GM23338 (cell line): Measurements from ENCODE around the gene KLHDC7B. TPM values are rescaled to one million over a fixed set of nuclear protein-coding genes. Genes with fewer than 3 reads are reported as not detected.

Experiments
- ATAC-seq: fragments of 200-7000 bp; cut with Tn5 transposase; 3 replicates; pipeline ENCODE4 v1.9.1; 2020
- DNase-seq: peaks from one replicate; pipeline ENCODE4 v3.0.0-alpha.2; 2015; ENCODE audit warnings: low spot score
- H2AFZ ChIP-seq: fragments of 200-600 bp; sonication (generic); 2 replicates; pipeline ENCODE4 v1.8.0; 2016; ENCODE audit warnings: antibody characterized with exemption, mild to moderate bottlenecking, moderate library complexity
- H3F3A ChIP-seq: fragments of 200-600 bp; sonication (generic); replicated peaks from 2 replicates; pipeline ENCODE4 v1.8.0; 2017; ENCODE audit warnings: antibody characterized with exemption, mixed run types, low read depth
- H3K27ac ChIP-seq: fragments of 200-600 bp; sonication (generic); 2 replicates; pipeline ENCODE4 v1.6.1; 2016; ENCODE audit warnings: low read depth
- H3K27me3 ChIP-seq: fragments of 200-600 bp; sonication (generic); 2 replicates; pipeline ENCODE4 v1.8.0; 2016; ENCODE audit warnings: mild to moderate bottlenecking, mixed run types, moderate library complexity; ENCODE audit not compliant: insufficient read depth
- H3K36me3 ChIP-seq: fragments of 200-600 bp; sonication (generic); 2 replicates; pipeline ENCODE4 v1.8.0; 2016; ENCODE audit warnings: mild to moderate bottlenecking; ENCODE audit not compliant: insufficient read depth
- H3K4me1 ChIP-seq: fragments of 200-600 bp; sonication (generic); 2 replicates; pipeline ENCODE4 v1.8.0; 2016; ENCODE audit warnings: mild to moderate bottlenecking, moderate library complexity; ENCODE audit not compliant: insufficient read depth
- H3K4me2 ChIP-seq: fragments of 200-600 bp; sonication (generic); 2 replicates; pipeline ENCODE4 v1.7.1; 2017; ENCODE audit warnings: mixed run types
- H3K4me3 ChIP-seq: fragments of 200-600 bp; sonication (generic); 2 replicates; pipeline ENCODE4 v1.6.1; 2016; ENCODE audit warnings: mixed run types
- H3K79me2 ChIP-seq: fragments of 200-600 bp; sonication (generic); replicated peaks from 2 replicates; pipeline ENCODE4 v1.8.0; 2017; ENCODE audit warnings: mild to moderate bottlenecking; ENCODE audit not compliant: insufficient read depth
- H3K9me2 ChIP-seq: fragments of 200-600 bp; sonication (generic); 2 replicates; pipeline ENCODE4 v1.8.0; 2017; ENCODE audit not compliant: insufficient read depth
- H4K20me1 ChIP-seq: fragments of 200-600 bp; sonication (generic); replicated peaks from 2 replicates; pipeline ENCODE4 v1.8.0; 2017; ENCODE audit warnings: mild to moderate bottlenecking; ENCODE audit not compliant: insufficient read depth
- H3K27ac Mint-ChIP-seq: 2 replicates; pipeline ENCODE4 v1.8.0; 2020; ENCODE audit warnings: inconsistent platforms, mild to moderate bottlenecking, moderate library complexity, mixed read lengths
- H3K27me3 Mint-ChIP-seq: 3 replicates; pipeline ENCODE4 v1.8.0; 2022; ENCODE audit warnings: low read depth, mild to moderate bottlenecking, moderate library complexity, mixed read lengths, inconsistent platforms; ENCODE audit not compliant: insufficient read depth, poor library complexity
- H3K36me3 Mint-ChIP-seq: 3 replicates; pipeline ENCODE4 v1.8.0; 2021; ENCODE audit warnings: low read depth, mild to moderate bottlenecking, inconsistent platforms, moderate library complexity, mixed read lengths
- H3K4me1 Mint-ChIP-seq: 3 replicates; pipeline ENCODE4 v1.8.0; 2020; ENCODE audit warnings: mild to moderate bottlenecking, inconsistent platforms, mixed read lengths
- H3K4me3 Mint-ChIP-seq: 3 replicates; pipeline ENCODE4 v1.8.0; 2021; ENCODE audit warnings: moderate library complexity, mild to moderate bottlenecking, inconsistent platforms, mixed read lengths
- H3K9me3 Mint-ChIP-seq: 3 replicates; pipeline ENCODE4 v1.8.0; 2020; ENCODE audit warnings: moderate library complexity, mild to moderate bottlenecking, inconsistent platforms, mixed read lengths
- CREB1 ChIP-seq: fragments of 250-450 bp; sonication (Bioruptor Pico); IDR thresholded peaks from 2 replicates; pipeline ENCODE4 v1.5.0; 2020; ENCODE audit warnings: low read depth, mild to moderate bottlenecking, moderate library complexity
- ETS1 ChIP-seq: IDR thresholded peaks from 2 replicates; pipeline ENCODE4 v1.6.1; 2016; ENCODE audit warnings: antibody characterized with exemption
- ZNF462 ChIP-seq: fragments of 250-450 bp; sonication (Bioruptor Pico); IDR thresholded peaks from 2 replicates; pipeline ENCODE4 v1.5.0; 2020; ENCODE audit warnings: mild to moderate bottlenecking, moderate library complexity
- polyA plus RNA-seq: library from polyadenylated mRNA; unstranded; fragments of >200 nt; fragmentation: Nextera tagmentation; extraction: Ambion mirVana; gene quantifications from 2 replicates; pipeline ENCODE4 v1.2.1, GENCODE V29; 2016
- total RNA-seq: library from RNA; depleted of rRNA; stranded (reverse); fragments of >200 nt; shearing (Covaris generic); gene quantifications from 2 replicates; pipeline ENCODE4 v1.2.3, GENCODE V29; 2014

KLHDC7B gene
- total and polyA plus RNA-seq, 2 experiments from 2014 or later, result not detected

GRCh38 chr22:50525104-50525857 lies 20.4 kb upstream of the KLHDC7B start, which contains the start of gene SCO2 (continued):
- TF ChIP-seq ZNF462 (no peak), CREB1 (CRISPR knock-in tag) (peak; percentile 28; the same call in 1 of the 2 replicates)

- Mint-ChIP-seq H3K4me1 (peaks cover 11% of the 10 kb centered on the region), H3K4me3 (peak overlapping the region; percentile 89), H3K27ac (no peak overlapping the region), H3K36me3 (peaks cover 9% of the 10 kb centered on the region), H3K9me3 (peaks cover 4% of the 10 kb centered on the region; the same call in 2 of the 3 replicates), H3K27me3 (peaks cover 44% of the 10 kb centered on the region)
- ATAC-seq, result peak; percentile 25
- Histone ChIP-seq H3F3A (peaks cover 4% of the 10 kb centered on the region), H3K27ac (no peak overlapping the region), H3K36me3 (no peaks in the 10 kb centered on the region), H4K20me1 (no peaks in the 10 kb centered on the region; the same call in 1 of the 2 replicates), H3K27me3 (peaks cover 42% of the 10 kb centered on the region), H2AFZ (no peak overlapping the region), H3K4me2 (peak overlapping the region; percentile 94), H3K4me3 (peak overlapping the region; percentile 84), H3K79me2 (no peaks in the 10 kb centered on the region), H3K9me2 (no peaks in the 10 kb centered on the region), H3K4me1 (no peaks in the 10 kb centered on the region; the same call in 1 of the 2 replicates)
- DNase-seq, result no peak
- 0 out of 2 replicates have a peak, but pooled peaks have one; percentile 11 for TF ChIP-seq ETS1
- no peak for TF ChIP-seq CREB1 (CRISPR knock-in tag)
Measured at GRCh38 chr22:50525858-50526107, 19.9 kb upstream of the KLHDC7B start.
